Retinal pigment epithelial cell (primary cell): ENCODE data around the gene GOLGA8B.
"Not testable (repeated sequence)": the region's sequence is repeated elsewhere in the genome, so short reads cannot be mapped to it uniquely, and the experiment has no call there.

ENCODE experiments used
- DNase-seq: peaks from one replicate; pipeline ENCODE4 v3.0.0-alpha.2; 2010; ENCODE audit warnings: low read depth
- H3K4me3 ChIP-seq: 2 replicates; pipeline ENCODE4 v1.5.1; 2011; ENCODE audit warnings: mild to moderate bottlenecking, low read length, control low read depth, moderate library complexity

The GOLGA8B gene

DNA sequence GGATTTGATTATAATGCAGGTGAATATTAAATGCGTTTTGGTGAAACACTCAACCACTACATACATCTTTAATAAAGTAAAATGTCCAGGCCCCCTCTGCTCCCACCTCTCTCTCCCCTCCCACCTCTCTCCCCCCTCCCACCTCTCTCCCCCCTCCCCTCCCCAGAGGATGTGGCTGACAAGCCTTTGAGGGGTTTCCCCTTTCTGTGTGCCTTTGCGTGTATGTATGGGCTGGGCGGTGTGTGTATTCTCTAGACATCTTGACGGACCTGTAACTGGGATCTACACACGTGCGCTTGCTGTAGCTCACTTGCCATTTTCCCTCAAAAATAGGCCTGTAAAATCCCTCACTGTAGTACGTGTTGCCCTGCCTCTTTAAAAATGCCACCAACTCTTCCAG lies 28.3 kb downstream of the GOLGA8B start:
- H3K4me3 ChIP-seq, DNase-seq: not testable (repeated sequence)

DNA sequence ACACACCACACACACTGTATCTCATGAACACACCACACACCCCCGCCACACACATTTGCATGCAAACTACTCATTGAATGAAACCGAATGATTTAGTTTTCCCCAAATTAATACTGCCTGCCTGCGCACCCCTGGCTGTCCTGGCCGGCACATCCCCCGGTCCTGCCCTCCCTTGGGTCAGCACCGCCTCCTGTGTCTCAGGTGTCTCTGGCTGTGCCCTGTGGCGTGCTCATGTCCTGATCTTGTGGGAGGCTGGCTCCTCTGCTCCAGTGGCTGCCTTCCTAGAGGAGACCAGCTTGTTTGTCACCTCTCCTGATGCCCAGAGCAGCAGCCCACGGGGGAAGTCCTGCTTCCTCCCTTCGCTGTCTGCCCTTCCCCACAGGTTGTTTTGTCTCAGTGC lies 28.7 kb downstream of the GOLGA8B start:
- not testable (repeated sequence) for H3K4me3 ChIP-seq, DNase-seq

DNA sequence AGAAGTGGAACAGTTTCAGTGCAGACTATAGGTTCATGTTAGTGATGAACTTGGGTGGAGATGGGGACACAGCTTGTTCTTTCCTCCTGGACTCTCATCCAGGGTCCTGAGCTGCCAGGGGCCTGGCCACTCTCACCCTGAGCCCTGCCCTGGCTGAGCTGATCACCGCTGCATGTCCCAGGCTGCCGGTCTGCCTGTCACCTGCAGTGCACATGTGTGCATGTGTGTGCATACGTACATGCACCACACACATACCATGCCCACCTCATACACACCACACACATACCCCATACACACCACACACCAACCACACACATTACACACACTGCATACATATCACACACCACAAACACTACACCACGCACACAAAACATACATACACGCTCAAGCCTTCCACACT lies 29.3 kb downstream of the GOLGA8B start:
- DNase-seq, H3K4me3 ChIP-seq: not testable (repeated sequence)

DNA sequence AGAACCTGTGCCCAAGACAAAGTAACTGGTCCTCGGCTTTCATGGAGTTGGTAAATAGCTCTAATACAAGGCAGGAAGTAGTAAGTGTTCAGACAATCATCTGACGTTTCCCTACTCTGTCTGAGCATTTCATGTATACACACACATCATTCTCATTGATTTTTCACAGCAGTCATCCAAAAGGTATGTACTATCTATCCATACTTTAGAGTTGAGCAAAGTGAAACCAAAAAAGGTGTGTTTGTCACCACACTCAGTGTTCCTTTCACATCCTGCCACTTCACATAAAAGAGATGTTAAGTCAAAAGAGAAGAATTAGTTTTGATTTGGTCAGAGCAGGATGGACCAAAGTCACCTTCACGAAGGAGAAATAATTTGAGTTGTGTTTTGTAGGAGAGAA lies 33.3 kb downstream of the GOLGA8B start:
- not testable (repeated sequence) for H3K4me3 ChIP-seq, DNase-seq

DNA sequence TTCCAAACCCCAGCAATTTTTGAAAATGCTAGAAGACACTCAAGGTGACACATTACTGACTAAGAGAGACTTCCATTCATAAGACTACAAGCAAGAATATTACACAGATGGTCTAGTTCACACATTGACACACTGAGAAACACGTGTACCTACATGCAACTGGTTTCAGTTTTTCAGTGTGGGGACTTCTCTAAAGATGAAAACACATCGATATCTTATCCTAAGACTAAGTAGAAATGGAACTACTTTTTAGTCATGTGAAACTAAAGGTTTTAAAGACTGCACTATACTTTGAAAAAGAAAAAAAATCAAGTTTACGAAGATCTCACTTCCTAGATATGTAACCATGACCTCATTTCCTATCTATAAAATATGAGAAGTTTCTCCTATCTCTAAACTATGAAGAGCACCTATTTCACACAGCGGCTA lies 34.1 kb downstream of the GOLGA8B start:
- not testable (repeated sequence) for H3K4me3 ChIP-seq

DNA sequence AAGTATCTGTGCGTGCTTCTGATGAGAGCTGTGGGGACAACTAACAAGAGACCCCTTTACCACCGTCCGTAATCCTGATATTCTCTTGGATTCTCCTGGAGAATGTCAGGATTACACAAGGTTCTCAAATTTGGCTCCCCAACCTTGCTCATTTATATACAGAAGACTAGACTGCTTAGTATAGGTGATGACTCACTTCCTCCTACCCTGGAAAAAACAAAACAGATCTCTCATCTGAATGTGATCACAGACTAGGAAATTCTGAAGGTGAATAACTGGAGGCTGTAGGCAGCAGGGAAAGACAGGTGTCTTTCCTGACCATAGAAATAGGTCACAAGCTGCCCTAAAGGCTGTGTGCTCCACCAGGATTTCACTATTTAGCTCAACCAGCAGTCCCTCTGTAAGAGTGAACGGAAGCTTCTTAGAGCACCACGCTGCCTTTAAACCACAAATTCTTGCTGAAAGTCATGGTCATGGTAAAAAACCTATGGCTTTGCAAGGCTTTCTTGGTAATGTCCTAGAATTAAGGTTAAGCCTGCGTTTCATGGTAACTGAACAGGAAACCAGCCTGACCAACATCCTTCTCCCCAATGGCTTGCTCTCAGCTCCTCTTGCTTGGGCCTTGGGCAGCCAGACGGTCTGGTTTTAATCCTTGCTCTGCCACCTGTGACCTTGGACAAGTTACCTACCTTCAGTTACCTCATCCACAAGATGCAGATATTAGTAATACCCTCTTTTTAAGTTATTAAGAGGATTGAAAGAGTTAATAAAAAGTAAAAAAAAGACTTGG lies 39.4 kb downstream of the GOLGA8B start:
- not testable (repeated sequence) for DNase-seq

More for the DNA sequence above, 34.1 kb downstream of the GOLGA8B start:
- not testable (repeated sequence) for DNase-seq

DNA sequence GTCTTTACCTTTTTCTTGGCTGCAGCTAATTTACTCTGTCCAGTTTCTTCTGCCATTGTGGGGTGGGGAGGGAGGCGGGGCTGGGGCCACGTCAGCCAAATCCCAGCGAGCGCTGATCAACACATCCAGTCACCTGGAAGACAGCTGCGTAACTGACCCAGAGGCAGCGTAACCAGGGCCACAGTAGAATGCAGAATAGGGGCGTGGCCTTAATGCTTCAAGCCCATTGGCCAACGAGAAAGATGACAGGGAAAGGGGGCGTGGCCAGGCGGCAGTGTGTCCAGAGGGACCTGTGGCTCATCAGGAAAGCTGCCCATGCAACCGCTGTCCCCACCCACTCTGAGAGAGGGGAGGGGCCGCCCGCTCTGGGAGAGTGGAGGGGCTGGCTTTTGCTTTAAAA lies 47.6 kb downstream of the GOLGA8B start:
- not testable (repeated sequence) for H3K4me3 ChIP-seq, DNase-seq

More for the DNA sequence above, 39.4 kb downstream of the GOLGA8B start:
- not testable (repeated sequence) for H3K4me3 ChIP-seq
